Neural cell (in vitro differentiated cells): ENCODE data around the gene RPL18A. TPM values are rescaled to one million over a fixed set of nuclear protein-coding genes. Genes with fewer than 3 reads are reported as not detected.

Source experiments
- H2AFZ ChIP-seq: fragments of 200-600, 300-800 bp; sonication (generic), shearing (Covaris generic); 2 replicates; pipeline ENCODE4 v1.6.0; 2014; ENCODE audit warnings: low read depth, mild to moderate bottlenecking, antibody characterized with exemption, low read length, moderate library complexity
- H3F3A ChIP-seq: fragments of 200-600 bp; shearing (Covaris generic); 2 replicates; pipeline ENCODE4 v1.6.1; 2016; ENCODE audit warnings: mild to moderate bottlenecking, moderate library complexity, mixed read lengths, antibody characterized with exemption, low read length; ENCODE audit not compliant: insufficient read depth, poor library complexity, severe bottlenecking
- H3K27ac ChIP-seq: fragments of 200-600, 300-800 bp; sonication (generic), shearing (Covaris generic); 2 replicates; pipeline ENCODE4 v1.5.1; 2014; ENCODE audit warnings: mild to moderate bottlenecking, low read length, moderate library complexity
- H3K27me3 ChIP-seq: fragments of 300-800, 200-600 bp; sonication (generic), shearing (Covaris generic); 2 replicates; pipeline ENCODE4 v1.6.0; 2014; ENCODE audit warnings: mild to moderate bottlenecking, low read depth, low read length, moderate library complexity; ENCODE audit not compliant: insufficient read depth
- H3K36me3 ChIP-seq: fragments of 300-800, 200-600 bp; sonication (generic), shearing (Covaris generic); 2 replicates; pipeline ENCODE4 v1.5.1; 2014; ENCODE audit warnings: mild to moderate bottlenecking, antibody characterized with exemption, low read length, moderate library complexity; ENCODE audit not compliant: insufficient read depth
- H3K4me2 ChIP-seq: fragments of 300-800, 200-600 bp; sonication (generic), shearing (Covaris generic); 2 replicates; pipeline ENCODE4 v1.6.0; 2014; ENCODE audit warnings: mild to moderate bottlenecking, low read length
- H3K4me3 ChIP-seq: fragments of 300-800, 200-600 bp; sonication (generic), shearing (Covaris generic); 2 replicates; pipeline ENCODE4 v1.5.1; 2014; ENCODE audit warnings: mild to moderate bottlenecking, low read length, moderate library complexity
- H3K79me2 ChIP-seq: fragments of 200-600 bp; shearing (Covaris generic); replicated peaks from 2 replicates; pipeline ENCODE4 v1.6.0; 2014; ENCODE audit warnings: mild to moderate bottlenecking, low read length, moderate library complexity; ENCODE audit not compliant: insufficient read depth
- H3K9ac ChIP-seq: fragments of 300-800, 200-600 bp; sonication (generic), shearing (Covaris generic); 2 replicates; pipeline ENCODE4 v1.6.1; 2016; ENCODE audit warnings: mild to moderate bottlenecking, low read length, mixed read lengths
- H3K9me2 ChIP-seq: fragments of 200-600 bp; shearing (Covaris generic); 2 replicates; pipeline ENCODE4 v1.6.1; 2016; ENCODE audit warnings: mild to moderate bottlenecking, low read length, mixed read lengths; ENCODE audit not compliant: insufficient read depth
- H3K9me3 ChIP-seq: fragments of 200-600, 300-800 bp; sonication (generic), shearing (Covaris generic); 2 replicates; pipeline ENCODE4 v1.6.1; 2016; ENCODE audit warnings: mild to moderate bottlenecking, mixed run types, low read length, moderate library complexity, mixed read lengths
- H4K20me1 ChIP-seq: fragments of 200-600 bp; shearing (Covaris generic); 2 replicates; pipeline ENCODE4 v1.6.1; 2016; ENCODE audit warnings: mild to moderate bottlenecking, mixed run types; ENCODE audit not compliant: insufficient read depth
- EP300 ChIP-seq: fragments of 450-650 bp; conservative IDR thresholded peaks from 2 replicates; pipeline ENCODE4 v1.6.1; 2014; ENCODE audit warnings: antibody characterized with exemption, mild to moderate bottlenecking, moderate library complexity; ENCODE audit not compliant: poor library complexity, severe bottlenecking
- EZH2 ChIP-seq: fragments of 200-600, 300-800 bp; shearing (Covaris generic), sonication (generic); IDR thresholded peaks from 2 replicates; pipeline ENCODE4 v1.6.1; 2014; ENCODE audit warnings: antibody characterized with exemption, low read length, borderline replicate concordance, mild to moderate bottlenecking; ENCODE audit not compliant: insufficient read depth, poor library complexity, severe bottlenecking
- MXI1 ChIP-seq: fragments of 450-650 bp; conservative IDR thresholded peaks from 2 replicates; pipeline ENCODE4 v1.6.1; 2014; ENCODE audit warnings: antibody characterized with exemption, mild to moderate bottlenecking; ENCODE audit not compliant: poor library complexity, severe bottlenecking
- POLR2AphosphoS5 ChIP-seq: IDR thresholded peaks from 2 replicates; pipeline ENCODE4 v1.6.1; 2012
- RAD21 ChIP-seq: fragments of 450-650 bp; conservative IDR thresholded peaks from 2 replicates; pipeline ENCODE4 v1.6.1; 2014; ENCODE audit warnings: antibody characterized with exemption, mild to moderate bottlenecking, moderate library complexity
- REST ChIP-seq: IDR thresholded peaks from 2 replicates; pipeline ENCODE4 v1.6.1; 2012; ENCODE audit warnings: borderline replicate concordance
- SMC3 ChIP-seq: fragments of 450-650 bp; conservative IDR thresholded peaks from 2 replicates; pipeline ENCODE4 v1.6.1; 2014; ENCODE audit warnings: antibody characterized with exemption, mild to moderate bottlenecking, moderate library complexity; ENCODE audit not compliant: poor library complexity
- TAF1 ChIP-seq: IDR thresholded peaks from 2 replicates; pipeline ENCODE4 v1.6.1; 2012; ENCODE audit warnings: low read depth
- polyA plus RNA-seq: library from polyadenylated mRNA; depleted of rRNA; stranded (reverse); fragments of >200 nt; gene quantifications from 2 replicates; pipeline ENCODE4 v1.2.3, GENCODE V29; 2014
- TF ChIP-seq, protein P1 (sequence below): fragments of 450-650 bp; IDR thresholded peaks from 2 replicates; pipeline ENCODE4 v1.5.1; 2014; ENCODE audit warnings: antibody characterized with exemption, mild to moderate bottlenecking, moderate library complexity; ENCODE audit not compliant: poor library complexity, severe bottlenecking

Gene RPL18A
- polyA plus RNA-seq, 1 donor from 2014 or later = 681 TPM

- Histone ChIP-seq H4K20me1 (no peaks in the 10 kb centered on the region), H3K4me3 (no peak overlapping the region), H3K79me2 (no peaks in the 10 kb centered on the region), H3K4me2 (no peak overlapping the region), H3K36me3 (no peaks in the 10 kb centered on the region), H3K9ac (no peak overlapping the region), H3K27ac (no peak overlapping the region), H3K9me3 (no peaks in the 10 kb centered on the region), H2AFZ (no peak overlapping the region), H3K9me2 (no peaks in the 10 kb centered on the region), H3K27me3 (no peaks in the 10 kb centered on the region), H3F3A (no peaks in the 10 kb centered on the region)
- TF ChIP-seq SMC3 (no peak), REST (no peak), EP300 (no peak), POLR2AphosphoS5 (no peak), EZH2 (no peak), TAF1 (no peak), RAD21 (no peak), MXI1 (no peak)
- TF ChIP-seq, protein P1, sequence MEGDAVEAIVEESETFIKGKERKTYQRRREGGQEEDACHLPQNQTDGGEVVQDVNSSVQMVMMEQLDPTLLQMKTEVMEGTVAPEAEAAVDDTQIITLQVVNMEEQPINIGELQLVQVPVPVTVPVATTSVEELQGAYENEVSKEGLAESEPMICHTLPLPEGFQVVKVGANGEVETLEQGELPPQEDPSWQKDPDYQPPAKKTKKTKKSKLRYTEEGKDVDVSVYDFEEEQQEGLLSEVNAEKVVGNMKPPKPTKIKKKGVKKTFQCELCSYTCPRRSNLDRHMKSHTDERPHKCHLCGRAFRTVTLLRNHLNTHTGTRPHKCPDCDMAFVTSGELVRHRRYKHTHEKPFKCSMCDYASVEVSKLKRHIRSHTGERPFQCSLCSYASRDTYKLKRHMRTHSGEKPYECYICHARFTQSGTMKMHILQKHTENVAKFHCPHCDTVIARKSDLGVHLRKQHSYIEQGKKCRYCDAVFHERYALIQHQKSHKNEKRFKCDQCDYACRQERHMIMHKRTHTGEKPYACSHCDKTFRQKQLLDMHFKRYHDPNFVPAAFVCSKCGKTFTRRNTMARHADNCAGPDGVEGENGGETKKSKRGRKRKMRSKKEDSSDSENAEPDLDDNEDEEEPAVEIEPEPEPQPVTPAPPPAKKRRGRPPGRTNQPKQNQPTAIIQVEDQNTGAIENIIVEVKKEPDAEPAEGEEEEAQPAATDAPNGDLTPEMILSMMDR = no peak
Measured at GRCh38 chr19:17908244-17908643, 48.5 kb downstream of the RPL18A start.

- H3K4me2 ChIP-seq = no peak overlapping the region
- TF ChIP-seq RAD21 = no peak
- TF ChIP-seq TAF1 = no peak
- TF ChIP-seq POLR2AphosphoS5 = no peak
- no peak for TF ChIP-seq EP300
- TF ChIP-seq REST = no peak
- no peak for TF ChIP-seq SMC3
- no peak for TF ChIP-seq EZH2
- no peak for TF ChIP-seq MXI1
- TF ChIP-seq, protein P1 = no peak
- no peaks in the 10 kb centered on the region for H3K79me2 ChIP-seq
- H3K9me2 ChIP-seq = no peaks in the 10 kb centered on the region
- no peaks in the 10 kb centered on the region for H4K20me1 ChIP-seq
- no peak overlapping the region for H3K4me3 ChIP-seq
- no peaks in the 10 kb centered on the region for H3F3A ChIP-seq
- no peak overlapping the region for H3K9ac ChIP-seq
- H3K9me3 ChIP-seq = no peaks in the 10 kb centered on the region
- H3K27me3 ChIP-seq = no peaks in the 10 kb centered on the region
- H3K36me3 ChIP-seq = no peaks in the 10 kb centered on the region
- no peak overlapping the region for H3K27ac ChIP-seq
- H2AFZ ChIP-seq = no peak overlapping the region
Measured at GRCh38 chr19:17909003-17909732, 49.5 kb downstream of the RPL18A start.
